HL-60 (cell line): ENCODE data around the gene RGS14.

Source experiments
- CTCF ChIP-seq: IDR thresholded peaks from one replicate; pipeline ENCODE4 v1.5.1; 2011; ENCODE audit warnings: low read length, control low read depth, inconsistent platforms; ENCODE audit not compliant: insufficient read depth
- POLR2AphosphoS5 ChIP-seq: IDR thresholded peaks from 2 replicates; pipeline ENCODE4 v1.6.1; 2012; ENCODE audit warnings: low read depth

- TF ChIP-seq CTCF (no peak), POLR2AphosphoS5 (no peak)
These were observed 26.4 kb downstream of the RGS14 start, which contains the start of gene SLC34A1 for GRCh38 chr5:177384134-177384533.
